ENCODE measurements around the gene MAST1.

GRCh38 chr19:12834566-12834943 lies 3.8 kb upstream of the MAST1 start, which contains the start of gene RTBDN:
- no peak for TF ChIP-seq CTCF (IDR thresholded peaks at IDR 0.05)
- TF ChIP-seq POLR2A (IDR thresholded peaks at IDR 0.05): no peak

All from testis (tissue), 2 donors.